Activated gamma-delta T cell (primary cell): ENCODE results near the gene PNP.
A peak's percentile ranks its signal among the peaks of the same experiment; 100 is the strongest.
"Not testable (repeated sequence)": the region's sequence is repeated elsewhere in the genome, so short reads cannot be mapped to it uniquely, and the experiment has no call there.

ENCODE experiments used
- DNase-seq: peaks from one replicate; lab custom pipeline; 2025; lab: John Stamatoyannopoulos, UW
- total RNA-seq, 2 donors: gene quantifications; one replicate each; lab custom pipeline; 2026; lab: John Stamatoyannopoulos, UW

Gene PNP
- 91.1 to 92.8 reads per million in 2 donors for total RNA-seq

DNA sequence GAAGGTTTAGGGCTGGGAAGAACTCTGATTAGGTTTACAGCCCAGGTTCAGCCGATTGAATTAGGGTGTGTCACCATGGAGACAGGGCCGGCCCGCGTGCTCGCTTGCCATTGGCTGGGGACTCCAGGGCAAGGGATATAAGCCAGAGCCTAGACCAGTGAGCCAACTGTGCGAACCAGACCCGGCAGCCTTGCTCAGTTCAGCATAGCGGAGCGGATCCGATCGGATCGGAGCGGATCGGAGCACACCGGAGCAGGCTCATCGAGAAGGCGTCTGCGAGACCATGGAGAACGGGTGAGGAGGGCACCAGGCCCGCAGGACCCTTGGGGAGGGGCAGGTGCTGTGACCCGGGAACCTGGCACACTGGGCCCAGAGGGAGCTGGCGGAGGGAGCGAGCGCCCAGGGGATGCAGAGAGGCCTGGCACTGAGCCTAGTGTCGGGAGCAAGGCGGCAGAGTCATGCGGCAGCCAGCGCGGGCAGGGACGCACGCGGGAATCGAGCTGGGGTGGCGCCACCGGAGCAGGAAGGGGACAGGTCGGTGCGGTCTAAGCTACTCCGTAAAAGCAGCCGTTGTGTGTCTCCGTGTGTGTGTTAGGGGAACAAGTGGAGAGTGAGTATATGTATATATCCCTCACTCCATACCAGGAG, at the start of gene PNP:
TSS of gene PNP (plus strand) at position 165 of the 648 bp plus-strand sequence. CDS start at position 284, 119 bp downstream.
- peak; percentile 64 for DNase-seq

DNA sequence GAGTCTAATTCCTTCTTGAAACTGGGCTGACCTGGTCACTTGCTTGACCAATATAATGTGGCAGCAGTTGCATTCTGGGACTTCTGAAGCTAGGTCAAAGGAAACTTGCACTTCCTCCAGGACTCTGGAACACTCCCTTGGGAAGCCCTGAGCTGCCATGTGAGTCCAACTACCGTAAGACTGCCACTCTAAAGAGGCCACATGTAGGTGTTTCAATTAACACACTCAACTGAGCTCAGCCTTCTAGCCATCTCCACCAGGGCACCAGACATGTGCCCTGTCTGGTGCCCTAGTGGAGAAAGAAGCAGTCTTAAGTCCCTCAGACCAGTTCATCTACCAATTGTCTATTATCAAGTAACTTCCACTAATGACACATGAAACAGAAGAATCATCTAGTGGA, 49.8 kb upstream of the PNP start:
- DNase-seq, result no peak

DNA sequence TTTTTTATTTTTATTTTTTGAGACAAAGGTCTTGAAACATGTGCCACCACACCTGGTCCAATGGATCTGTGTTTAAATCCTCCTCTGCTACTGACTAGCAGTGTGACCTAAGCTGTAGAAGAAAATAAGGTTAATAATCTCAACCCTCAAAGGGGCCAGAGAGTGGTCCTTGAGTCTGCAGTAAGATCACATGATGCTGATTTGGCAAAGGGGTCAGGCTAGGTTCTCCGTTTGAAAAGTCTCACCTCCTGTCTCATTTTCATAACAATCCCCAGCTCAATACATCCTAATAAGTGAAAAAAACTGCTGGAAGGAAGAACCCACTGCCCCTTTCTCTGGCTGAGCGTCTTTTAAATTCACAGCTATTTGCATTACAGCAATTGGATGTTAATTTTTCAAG, 47.9 kb upstream of the PNP start:
- no peak for DNase-seq

DNA sequence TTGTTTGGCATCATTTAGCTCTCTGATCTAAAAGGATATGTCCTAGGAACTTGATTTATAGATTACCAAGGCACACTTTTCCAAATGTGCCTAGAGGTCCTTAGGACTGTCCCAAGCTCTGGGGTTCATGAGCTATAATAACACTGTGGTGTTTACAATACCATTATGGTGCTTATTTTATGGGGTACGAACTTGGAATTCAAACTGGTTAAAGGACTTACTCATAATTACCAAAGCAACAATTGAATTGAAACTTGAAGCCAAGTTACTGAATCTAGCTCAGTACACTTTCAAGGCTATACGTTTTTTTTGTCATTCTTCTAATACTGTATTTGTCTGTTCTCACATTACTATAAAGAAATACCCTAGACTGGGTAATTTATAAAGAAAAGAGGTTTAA, 46.3 kb upstream of the PNP start:
- DNase-seq, result no peak

DNA sequence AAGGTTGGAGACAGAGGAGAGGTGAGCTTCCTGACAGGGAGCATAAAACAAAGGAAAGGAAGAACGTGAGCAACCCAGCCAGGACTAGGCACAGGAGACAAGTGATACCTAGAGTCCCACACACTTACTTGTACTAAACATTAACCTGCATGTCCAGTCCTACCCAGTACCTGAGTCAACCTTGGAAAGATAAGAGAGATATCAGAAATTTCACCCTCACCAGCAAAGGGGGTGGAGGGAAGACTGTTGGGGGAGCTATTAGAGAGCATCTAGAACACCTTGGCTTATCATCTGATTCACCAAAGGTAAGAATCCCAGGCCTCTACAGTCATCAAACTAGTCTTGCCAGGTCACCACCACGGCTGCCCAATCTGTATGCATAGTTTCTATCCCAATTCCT, 44.4 kb upstream of the PNP start:
- DNase-seq, result no peak

DNA sequence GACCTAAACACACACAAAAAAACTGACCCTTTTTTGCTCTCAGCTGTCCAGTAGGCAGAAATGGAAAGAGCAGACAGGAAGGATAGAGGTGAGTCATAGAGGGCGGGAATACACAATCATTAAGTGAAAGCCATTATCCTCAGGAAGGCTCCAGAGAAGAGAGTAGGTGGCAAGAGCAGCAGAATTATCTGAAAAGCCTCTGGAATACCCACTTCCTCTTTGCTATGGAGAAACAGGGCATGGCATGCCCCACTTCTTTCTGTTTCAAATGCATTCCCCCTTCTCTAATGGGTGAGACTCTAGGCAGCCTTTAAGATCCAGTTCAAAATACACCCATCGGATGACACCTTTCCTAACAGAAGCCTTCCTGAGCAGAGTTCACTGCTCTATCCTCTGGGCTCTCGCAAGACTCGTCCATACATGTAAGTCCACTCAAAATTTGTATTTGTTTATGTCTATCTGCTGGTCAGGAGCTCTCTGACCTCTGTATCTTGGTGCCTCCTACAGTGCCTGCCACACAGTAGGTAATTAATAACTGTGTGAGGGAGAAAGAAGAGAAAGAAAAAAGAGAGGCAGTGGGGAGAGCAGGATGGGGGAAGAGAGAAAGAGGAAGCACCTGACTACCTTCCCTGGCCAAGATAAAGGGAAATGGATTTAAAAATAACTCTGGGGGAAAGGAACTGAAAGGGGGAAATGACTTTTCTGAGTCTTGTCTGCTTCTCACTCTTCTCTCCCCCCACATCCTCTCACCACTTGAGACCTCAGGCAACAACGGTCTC, 41.8 kb upstream of the PNP start:
- DNase-seq, result no peak

DNA sequence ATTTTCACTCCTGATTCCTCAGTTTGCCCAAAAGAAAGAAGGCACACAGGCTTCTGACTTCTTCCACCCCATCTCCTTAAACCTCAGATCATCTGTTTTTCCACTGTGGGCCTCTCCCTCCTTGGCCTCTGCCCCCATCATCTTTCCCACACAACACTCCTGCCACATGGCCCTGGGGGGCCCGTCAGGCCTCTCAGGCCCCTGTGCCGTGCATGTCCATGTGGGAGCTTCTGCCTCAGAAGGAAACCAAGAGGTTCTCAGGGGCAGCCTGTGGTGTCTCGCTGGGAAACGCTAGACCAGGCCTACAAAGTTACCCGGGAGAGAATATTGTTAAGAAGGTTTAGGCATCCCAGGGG, 41.2 kb upstream of the PNP start:
- DNase-seq, result no peak

DNA sequence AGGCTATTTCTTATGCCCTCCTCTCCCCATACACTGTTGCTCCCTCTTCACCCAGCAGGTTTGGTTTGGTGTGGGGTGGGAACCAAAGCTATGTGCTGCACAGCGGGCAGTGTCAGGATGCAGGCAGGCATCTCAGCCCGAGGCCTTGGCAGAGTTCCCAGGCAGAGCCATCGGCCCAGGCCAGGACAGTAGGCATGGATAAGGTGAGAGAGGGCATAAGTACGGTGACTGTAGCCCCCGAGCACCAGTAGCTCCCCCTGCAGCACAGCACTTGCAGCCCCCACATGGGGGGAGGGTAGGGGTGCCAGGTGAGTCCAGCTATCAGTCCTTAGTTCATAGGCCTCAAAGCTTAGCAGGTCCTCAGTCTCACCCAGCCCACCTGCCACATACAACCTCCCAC, 40.4 kb upstream of the PNP start:
- no peak for DNase-seq

DNA sequence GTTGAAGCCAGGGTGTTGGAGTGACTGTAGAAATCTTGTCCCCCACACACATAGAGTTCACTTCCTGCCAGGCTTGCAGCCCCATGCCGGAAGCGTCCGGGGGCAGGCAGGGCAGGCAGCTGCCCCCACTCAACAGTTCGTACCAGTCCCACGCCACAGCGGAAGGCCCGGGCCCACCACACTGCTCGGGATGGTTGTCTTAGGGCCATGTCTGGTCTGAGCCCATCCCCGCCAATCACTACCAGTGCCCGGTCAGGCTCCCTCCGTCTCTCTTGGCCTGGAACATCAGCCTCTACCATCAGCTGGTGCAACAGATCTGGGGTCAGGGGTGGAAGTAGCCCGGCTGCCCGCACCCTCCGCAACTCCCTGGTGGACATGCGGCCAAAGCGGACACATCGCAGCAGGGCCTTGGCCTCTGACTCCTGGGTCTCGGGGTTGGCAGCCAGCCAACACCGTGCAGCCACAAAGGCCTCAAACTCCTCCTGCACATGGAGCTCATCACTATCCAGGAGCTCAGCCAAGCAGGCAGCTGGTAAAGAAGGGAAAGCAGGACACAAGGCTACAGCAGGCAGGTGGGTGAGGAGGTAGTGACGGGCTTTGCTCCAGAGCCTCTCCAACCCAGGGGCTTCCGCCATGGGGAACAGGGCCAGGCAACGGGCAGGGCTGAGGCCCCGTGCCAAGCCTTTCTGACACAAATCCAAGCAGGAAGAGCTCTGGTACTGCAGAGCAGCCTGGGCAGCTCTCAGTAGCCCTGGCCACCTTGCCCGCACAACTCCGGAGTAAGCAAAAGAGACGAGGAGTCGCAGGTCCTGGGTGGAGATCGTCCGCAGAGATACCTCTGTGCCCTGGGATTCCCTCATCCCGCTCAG, 39.2 kb upstream of the PNP start:
- DNase-seq, result no peak

DNA sequence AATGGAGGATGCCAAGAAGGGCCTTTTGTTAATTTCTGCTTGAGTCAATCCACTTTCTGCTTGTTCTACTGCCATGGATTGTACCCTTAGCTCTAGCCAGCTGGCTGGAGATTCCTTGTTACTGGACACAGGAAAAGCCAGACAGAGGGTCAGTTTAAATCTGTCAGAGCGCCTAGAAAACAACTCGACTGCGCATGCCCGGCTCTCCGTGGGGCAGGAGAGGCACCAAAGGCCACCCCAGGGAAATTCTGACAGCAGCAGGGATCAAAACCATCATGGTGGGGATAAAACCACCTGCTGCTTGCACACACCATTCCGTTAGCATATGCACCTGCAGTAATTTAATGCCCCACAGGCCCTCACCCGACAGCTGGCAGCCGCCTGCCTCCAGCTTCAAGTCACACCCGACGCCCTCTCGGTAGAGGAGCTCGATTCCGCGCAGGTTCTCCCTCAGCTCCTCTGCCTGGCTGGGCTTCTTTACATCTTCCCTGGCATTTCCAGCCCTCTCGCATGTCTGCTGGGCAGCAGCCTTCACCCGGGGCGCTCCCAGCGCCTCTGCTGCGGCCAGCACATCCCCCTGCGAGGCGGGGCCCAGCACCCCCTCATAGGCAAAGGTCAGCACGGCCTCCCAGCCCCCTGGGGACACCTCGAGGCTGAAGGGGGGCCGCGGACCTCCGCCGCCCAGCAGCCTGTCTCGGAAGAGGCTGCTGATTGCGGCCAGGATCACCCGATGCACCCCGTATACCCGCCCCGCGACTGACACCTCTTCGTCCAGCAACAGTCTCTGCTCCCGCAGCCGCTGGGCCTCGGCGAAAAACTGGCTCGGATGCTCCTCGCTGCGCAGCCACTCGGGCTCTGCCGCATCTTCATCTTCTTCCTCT, 34.3 kb upstream of the PNP start:
- no peak for DNase-seq

DNA sequence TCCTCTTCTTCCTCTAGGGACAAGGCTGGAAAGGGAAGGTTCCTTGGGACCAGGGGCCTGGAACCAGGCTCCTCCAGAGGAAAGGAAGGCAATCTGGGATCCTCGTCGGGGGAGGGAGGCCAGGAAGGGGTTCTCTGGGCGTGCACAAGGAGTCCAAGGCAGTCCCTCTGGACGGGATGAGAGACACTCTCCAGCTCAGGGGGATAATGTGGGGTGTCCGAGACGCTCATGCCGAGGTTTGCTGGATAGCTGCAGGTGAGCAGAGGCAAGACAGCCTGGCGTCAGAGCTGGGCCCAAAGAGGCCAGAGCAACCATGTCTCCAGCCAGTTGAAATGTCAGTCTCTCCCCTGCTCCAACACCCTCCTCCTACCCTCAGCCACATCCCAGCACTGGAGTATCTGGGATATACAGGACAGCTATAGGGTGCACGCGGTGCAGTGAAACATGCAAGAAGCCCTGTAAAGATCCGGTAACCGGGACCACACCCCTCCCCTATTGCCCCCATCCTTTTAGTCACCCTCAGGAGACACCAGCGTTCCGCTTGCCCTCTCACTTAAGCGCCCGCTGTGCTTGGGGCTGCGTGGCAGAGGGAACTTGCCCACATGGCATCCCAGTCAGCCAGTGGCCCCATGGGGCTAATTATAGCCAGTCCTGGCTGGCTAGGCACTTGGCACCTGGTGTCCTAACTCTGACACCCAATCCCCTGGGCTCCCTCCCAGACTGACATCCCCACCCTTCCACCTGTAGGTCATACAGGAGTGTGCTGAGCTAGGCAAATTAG, 33.4 kb upstream of the PNP start, which contains the start of gene KLHL33:
TSS of gene KLHL33 (minus strand) at position 585 of the 781 bp plus-strand sequence. CDS start at position 230, 355 bp downstream.
- DNase-seq, result no peak

DNA sequence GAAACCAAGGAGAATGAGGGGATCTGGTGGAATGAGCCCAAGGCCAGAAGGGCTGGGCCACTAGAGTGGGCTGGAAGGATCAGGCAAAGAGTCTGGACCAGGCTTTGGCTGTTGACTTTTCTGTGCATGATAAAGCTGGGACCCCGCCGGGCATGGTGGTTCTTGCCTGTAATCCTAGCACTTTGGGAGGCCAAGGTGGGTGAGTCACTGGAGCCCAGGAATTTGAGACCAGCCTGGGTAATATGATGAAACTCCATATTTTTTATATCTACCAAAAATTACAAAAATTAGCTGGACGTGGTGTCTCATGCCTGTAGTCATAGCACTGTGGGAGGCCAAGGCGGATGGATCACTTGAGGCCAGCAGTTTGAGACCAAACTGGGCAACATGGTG, 32.8 kb upstream of the PNP start:
- DNase-seq, result no peak

DNA sequence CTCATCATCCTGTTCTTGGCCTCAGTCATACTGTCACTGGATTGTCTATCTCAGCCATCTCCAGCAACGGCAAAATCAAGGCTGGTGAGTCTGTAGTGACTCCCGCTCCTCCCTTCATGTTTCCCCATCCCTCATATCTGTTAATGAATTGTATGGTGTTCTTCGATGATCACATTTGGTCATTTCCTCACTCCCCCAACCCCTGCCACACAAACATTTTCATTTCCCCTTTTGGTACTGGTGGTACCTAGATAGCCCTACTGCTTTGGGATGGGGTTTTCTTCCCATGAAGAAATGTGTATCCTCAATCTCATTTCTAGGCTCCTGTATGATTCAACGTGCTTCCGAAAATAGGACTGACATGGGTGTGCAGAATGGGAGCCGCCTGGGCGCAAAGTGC, 30.5 kb upstream of the PNP start:
- no peak for DNase-seq

DNA sequence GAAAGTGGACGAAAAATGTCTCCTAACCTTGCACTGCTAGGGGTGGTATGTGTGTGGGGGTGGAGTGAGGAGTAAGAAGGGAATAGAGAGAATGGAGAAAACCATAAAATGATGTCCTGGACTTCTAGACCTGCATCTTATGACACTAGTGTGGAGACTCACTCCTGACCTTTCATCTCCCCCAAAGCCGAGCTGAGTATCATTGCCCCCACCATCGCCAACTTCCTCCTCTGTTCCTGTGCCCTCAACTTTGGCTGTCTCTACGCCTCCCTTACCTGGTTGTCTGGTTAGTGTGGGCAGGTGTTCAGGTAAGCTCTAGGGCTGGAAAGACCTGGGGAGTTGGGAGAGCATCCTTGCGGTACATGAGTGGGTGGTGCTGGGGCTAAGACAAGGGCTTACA, 28.7 kb upstream of the PNP start:
- DNase-seq, result no peak

DNA sequence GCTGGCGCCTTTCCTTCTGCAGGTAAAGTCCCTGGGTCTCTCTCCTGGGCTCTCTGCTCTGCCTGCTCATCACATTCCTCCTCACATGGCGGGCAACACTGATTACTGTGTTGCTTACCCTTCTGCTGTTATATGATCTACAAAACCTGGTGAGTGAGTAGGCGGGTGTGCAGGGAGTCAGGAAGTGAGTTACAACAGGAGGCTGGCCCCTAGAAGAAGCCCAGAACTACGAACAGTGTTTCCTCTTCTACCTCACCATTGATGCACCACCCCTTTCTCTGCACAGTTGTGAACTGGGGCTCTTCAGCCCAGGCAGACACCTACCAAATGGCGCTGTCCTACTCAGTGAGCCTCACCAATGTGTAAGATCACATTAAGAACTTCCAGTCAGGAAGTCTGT, 28.3 kb upstream of the PNP start:
- no peak for DNase-seq

DNA sequence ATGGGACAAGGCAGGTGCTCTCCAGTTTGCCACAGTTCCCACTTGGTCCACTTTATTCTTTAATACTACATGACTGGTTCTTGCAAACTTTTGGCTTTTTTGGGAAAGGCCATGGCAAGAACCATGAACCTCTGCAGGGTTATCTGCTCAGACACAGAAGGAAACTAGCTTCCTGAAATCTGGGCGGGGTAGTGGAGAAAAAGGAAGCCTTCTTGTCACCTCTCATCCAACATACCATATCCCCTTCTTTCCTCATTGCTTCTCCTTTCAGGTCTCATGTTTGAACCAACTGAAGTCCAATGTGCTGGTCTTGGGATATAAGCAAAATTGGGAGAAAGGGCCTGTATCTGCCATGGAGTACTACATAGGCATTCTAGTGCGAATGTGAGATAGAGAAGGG, 27.7 kb upstream of the PNP start:
- DNase-seq, result no peak

DNA sequence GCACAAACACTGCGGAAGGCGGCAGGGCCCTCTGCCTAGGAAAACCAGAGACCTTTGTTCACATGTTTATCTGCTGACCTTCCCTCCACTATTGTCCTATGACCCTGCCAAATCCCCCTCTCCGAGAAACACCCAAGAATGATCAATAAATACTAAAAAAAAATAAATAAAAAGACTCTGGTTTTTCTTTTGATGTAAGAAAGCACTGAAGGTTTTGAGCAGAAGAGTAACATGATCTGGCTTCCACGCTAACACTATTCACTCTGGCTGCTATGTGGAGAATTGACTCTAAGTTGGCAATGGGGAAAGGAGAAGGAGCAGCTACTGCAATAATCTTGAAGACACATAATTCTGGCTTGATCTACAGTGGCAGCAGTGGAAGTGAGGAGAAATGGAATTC, 25.6 kb upstream of the PNP start:
- DNase-seq, result not testable (repeated sequence)

DNA sequence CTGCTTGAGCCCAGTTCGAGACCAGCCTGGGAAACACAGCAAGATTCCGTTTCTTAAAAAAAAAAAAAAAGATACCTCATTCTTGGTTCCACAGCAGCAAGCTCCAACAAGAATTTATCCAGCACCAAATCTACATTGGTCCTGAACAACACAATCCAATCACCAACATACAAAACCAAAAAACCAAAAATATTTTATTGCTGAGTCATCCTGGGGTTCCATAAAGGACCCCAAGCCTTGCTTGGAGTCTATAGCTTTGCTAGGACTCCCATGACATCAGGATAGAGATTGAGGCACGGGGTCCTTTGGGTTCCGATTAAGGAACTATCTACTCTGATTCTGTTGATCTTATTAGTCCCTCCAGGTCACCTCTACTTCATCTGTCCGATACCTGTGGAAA, 22.3 kb upstream of the PNP start:
- no peak for DNase-seq

DNA sequence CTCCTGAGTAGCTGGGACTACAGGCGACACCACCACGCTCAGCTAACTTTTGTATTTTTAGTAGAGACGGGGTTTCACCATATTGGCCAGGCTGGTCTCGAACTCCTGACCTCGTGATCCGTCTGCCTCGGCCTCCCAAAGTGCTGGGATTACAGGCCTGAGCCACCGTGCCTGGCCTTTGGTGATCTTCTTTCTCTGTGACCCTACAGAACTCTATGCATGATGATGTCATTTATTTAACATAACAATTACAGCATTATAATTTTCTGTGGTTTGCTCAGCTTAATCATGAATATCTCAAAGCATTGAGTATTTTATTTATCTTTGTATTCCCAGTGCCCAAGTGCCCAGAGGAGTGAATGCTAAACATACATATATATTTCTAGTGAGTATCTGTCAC, 16.4 kb upstream of the PNP start:
- not testable (repeated sequence) for DNase-seq

DNA sequence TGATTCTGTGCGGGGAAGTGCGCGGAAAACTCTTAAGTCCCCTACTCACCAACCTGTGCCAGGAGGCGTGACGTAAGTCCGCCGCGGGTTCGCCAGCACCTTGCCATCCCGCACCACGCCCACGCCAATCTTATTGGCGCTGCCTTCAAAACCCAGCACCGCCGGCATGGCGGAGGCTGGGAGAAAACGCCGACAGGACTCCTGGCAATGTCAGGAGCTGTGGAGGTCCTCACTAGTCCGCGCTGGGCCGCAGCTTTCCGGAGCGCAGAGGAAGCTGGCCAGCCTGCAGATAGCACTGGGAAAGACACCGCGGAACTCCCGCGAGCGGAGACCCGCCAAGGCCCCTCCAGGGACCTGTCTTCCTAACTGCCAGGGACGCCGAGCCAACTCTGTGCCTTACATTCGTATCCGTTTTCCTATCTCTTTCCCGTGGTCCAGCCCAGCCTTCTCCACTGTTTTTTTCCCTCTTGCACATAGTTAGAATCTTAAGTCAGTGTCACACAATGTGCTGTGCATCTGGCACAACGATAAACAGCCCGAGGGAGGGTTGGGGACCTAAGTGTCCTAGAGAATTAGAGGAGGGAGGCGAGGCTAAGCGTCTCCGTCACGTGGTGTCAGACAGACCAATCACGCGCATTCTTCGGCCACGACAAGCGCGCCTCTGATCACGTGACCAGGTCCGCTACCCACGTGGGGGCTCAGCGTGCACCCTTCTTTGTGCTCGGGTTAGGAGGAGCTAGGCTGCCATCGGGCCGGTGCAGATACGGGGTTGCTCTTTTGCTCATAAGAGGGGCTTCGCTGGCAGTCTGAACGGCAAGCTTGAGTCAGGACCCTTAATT, 14.5 kb upstream of the PNP start, which contains the start of the genes APEX1 and OSGEP:
TSS of gene APEX1 (plus strand) at position 711 of the 839 bp plus-strand sequence. CDS start 420 bp downstream, outside the sequence.
TSS of gene OSGEP (minus strand) at position 297 of the 839 bp plus-strand sequence. CDS start at position 168, 129 bp downstream.
- DNase-seq, result peak; percentile 83
